Measurements from ENCODE around the gene PLXNA4. TPM values are rescaled to one million over a fixed set of nuclear protein-coding genes. Genes with fewer than 3 reads are reported as not detected.

Gene PLXNA4
- total and polyA plus RNA-seq, 2 experiments from 2014 or later: 0.08 to 0.80 TPM

DNA sequence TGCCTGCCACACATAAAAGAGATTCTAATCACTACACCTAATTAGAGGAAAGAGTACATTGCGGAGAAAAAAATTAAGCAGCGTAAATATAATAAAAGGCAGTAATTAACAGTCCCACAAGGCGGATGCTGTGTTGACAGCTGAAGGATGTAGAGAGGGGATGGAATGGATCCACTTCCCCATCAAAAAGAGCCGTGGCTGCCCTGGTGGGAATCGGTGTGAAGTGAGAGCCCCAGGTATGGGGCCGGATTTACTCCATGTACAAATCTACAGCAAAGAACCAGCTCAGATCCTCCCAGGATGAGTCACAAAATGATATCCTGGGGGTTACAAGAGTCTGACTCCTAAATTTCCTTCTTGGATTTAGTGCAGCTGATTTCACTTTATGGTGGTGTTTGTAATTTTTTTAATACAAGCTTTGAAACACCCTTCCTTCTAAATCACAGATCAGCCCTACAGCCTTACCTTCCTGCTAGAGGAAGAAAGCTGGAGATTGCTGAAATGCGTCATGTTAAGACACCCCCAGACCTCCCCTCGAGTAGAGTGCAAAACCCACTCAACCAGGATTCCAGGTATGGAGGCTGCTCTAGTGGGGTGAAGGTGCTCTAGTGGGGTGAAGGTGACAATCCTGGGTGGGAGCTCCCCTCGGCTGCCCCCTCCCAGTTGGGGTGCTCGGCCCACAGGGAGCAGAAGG is 398.4 kb downstream of the PLXNA4 start:
- no peaks in the 10 kb centered on the region for H3K36me3 ChIP-seq (ENCODE audit: insufficient read depth)
- TF ChIP-seq EZH2phosphoT487 (IDR thresholded peaks at IDR 0.05; ENCODE audit: unreplicated experiment) (no peak), STAT1 (IDR thresholded peaks at IDR 0.05; ENCODE audit: unreplicated experiment) (no peak), ZNF331 (CRISPR knock-in tag; IDR thresholded peaks at IDR 0.05; ENCODE audit: low read depth) (no peak), NANOG (IDR thresholded peaks at IDR 0.05; ENCODE audit: borderline replicate concordance) (no peak), ZNF114 (CRISPR knock-in tag; IDR thresholded peaks at IDR 0.05) (no peak), EZH2 (IDR thresholded peaks at IDR 0.05; ENCODE audit: low read depth, unreplicated experiment) (no peak)
- TF ChIP-seq, protein P1, sequence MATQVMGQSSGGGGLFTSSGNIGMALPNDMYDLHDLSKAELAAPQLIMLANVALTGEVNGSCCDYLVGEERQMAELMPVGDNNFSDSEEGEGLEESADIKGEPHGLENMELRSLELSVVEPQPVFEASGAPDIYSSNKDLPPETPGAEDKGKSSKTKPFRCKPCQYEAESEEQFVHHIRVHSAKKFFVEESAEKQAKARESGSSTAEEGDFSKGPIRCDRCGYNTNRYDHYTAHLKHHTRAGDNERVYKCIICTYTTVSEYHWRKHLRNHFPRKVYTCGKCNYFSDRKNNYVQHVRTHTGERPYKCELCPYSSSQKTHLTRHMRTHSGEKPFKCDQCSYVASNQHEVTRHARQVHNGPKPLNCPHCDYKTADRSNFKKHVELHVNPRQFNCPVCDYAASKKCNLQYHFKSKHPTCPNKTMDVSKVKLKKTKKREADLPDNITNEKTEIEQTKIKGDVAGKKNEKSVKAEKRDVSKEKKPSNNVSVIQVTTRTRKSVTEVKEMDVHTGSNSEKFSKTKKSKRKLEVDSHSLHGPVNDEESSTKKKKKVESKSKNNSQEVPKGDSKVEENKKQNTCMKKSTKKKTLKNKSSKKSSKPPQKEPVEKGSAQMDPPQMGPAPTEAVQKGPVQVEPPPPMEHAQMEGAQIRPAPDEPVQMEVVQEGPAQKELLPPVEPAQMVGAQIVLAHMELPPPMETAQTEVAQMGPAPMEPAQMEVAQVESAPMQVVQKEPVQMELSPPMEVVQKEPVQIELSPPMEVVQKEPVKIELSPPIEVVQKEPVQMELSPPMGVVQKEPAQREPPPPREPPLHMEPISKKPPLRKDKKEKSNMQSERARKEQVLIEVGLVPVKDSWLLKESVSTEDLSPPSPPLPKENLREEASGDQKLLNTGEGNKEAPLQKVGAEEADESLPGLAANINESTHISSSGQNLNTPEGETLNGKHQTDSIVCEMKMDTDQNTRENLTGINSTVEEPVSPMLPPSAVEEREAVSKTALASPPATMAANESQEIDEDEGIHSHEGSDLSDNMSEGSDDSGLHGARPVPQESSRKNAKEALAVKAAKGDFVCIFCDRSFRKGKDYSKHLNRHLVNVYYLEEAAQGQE (IDR thresholded peaks at IDR 0.05; ENCODE audit: unreplicated experiment): no peak
- Mint-ChIP-seq H3K36me3 (ENCODE audit: low read depth) (no peaks in the 10 kb centered on the region), H3K9me3 (no peaks in the 10 kb centered on the region; the same call in 2 of the 3 replicates), H3K4me1 (peaks cover 7% of the 10 kb centered on the region; the same call in 2 of the 3 replicates), H3K4me3 (no peak overlapping the region), H3K27me3 (ENCODE audit: insufficient read depth, low read depth, poor library complexity) (peaks cover 6% of the 10 kb centered on the region), H3K27ac (no peak overlapping the region)
- no peak overlapping the region for H2AFZ ChIP-seq
- DNase-seq (ENCODE audit: low spot score): no peak
- no peak overlapping the region for H3K4me3 ChIP-seq
- no peaks in the 10 kb centered on the region for H4K20me1 ChIP-seq (replicated peaks; ENCODE audit: insufficient read depth)
- H3K27me3 ChIP-seq (ENCODE audit: insufficient read depth): no peaks in the 10 kb centered on the region
- no peaks in the 10 kb centered on the region for H3K79me2 ChIP-seq (replicated peaks; ENCODE audit: insufficient read depth)
- H3K4me1 ChIP-seq (ENCODE audit: insufficient read depth): 0 out of 2 replicates have a peak, but pooled peaks cover 4% of the 10 kb centered on the region
- no peak overlapping the region for H3K27ac ChIP-seq (ENCODE audit: low read depth)
- no peak overlapping the region for H3K4me2 ChIP-seq
- H3F3A ChIP-seq (replicated peaks; ENCODE audit: low read depth): no peaks in the 10 kb centered on the region
- ATAC-seq: no peak
- 0 out of 2 replicates have a peak, but pooled peaks cover 3% of the 10 kb centered on the region for H3K9me2 ChIP-seq (ENCODE audit: insufficient read depth)

DNA sequence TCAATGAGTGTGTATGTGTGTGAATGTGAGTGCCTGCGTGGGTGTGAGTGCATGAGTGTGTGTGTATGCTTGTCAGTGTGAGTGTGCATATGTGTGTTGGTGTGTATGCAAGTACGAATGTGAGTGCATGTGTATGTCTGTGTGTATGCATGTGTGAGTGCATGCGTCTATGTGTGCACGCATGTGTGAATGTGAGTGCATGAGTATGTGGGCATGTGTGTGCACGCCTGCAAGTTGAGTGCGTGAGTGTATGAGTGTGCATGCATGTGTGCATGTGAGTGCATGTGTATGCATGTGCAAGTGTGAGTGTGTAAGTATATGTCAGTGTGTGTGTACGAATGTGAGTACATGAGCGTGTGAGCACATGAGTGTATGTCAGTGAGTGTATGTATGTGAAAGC is 399.6 kb downstream of the PLXNA4 start:
- H3K4me2 ChIP-seq: no peak overlapping the region
- H3K4me3 ChIP-seq: no peak overlapping the region
- no peaks in the 10 kb centered on the region for H4K20me1 ChIP-seq (replicated peaks; ENCODE audit: insufficient read depth)
- H3K27me3 ChIP-seq (ENCODE audit: insufficient read depth): no peaks in the 10 kb centered on the region
- Mint-ChIP-seq H3K27me3 (ENCODE audit: insufficient read depth, low read depth, poor library complexity) (peaks cover 4% of the 10 kb centered on the region), H3K9me3 (no peaks in the 10 kb centered on the region; the same call in 2 of the 3 replicates), H3K36me3 (ENCODE audit: low read depth) (no peaks in the 10 kb centered on the region), H3K27ac (no peak overlapping the region), H3K4me1 (peaks cover 7% of the 10 kb centered on the region; the same call in 2 of the 3 replicates), H3K4me3 (no peak overlapping the region)
- 0 out of 2 replicates have a peak, but pooled peaks cover 4% of the 10 kb centered on the region for H3K4me1 ChIP-seq (ENCODE audit: insufficient read depth)
- ATAC-seq (no peak), DNase-seq (ENCODE audit: low spot score) (no peak)
- H3K36me3 ChIP-seq (ENCODE audit: insufficient read depth): no peaks in the 10 kb centered on the region
- 0 out of 2 replicates have a peak, but pooled peaks cover 3% of the 10 kb centered on the region for H3K9me2 ChIP-seq (ENCODE audit: insufficient read depth)
- no peaks in the 10 kb centered on the region for H3F3A ChIP-seq (replicated peaks; ENCODE audit: low read depth)
- H2AFZ ChIP-seq: no peak overlapping the region
- no peak overlapping the region for H3K27ac ChIP-seq (ENCODE audit: low read depth)
- H3K79me2 ChIP-seq (replicated peaks; ENCODE audit: insufficient read depth): no peaks in the 10 kb centered on the region
- TF ChIP-seq, protein P1 (IDR thresholded peaks at IDR 0.05; ENCODE audit: unreplicated experiment): no peak
- TF ChIP-seq CREB1 (CRISPR knock-in tag; IDR thresholded peaks at IDR 0.05; ENCODE audit: low read depth): no peak

Measured in GM23338 (cell line).